SK-MEL-5 (cell line): Measurements from ENCODE around the gene NOP16. TPM values are rescaled to one million over a fixed set of nuclear protein-coding genes. Genes with fewer than 3 reads are reported as not detected.

Experiments
- DNase-seq: peaks from one replicate; pipeline ENCODE4 v3.0.0-alpha.2; 2016; ENCODE audit warnings: low read depth, low spot score
- in situ Hi-C: cut with HindIII; loops from 2 replicates; pipeline ENCODE4 v1.10.0; 2016; ENCODE audit warnings: low sequenced_read_pairs, high pct_unique_total_duplicates, low pct_unique_long_range_greater_than_20kb
- small RNA-seq, 2 experiments: library from RNA; depleted of rRNA; stranded (forward); fragments of <200 nt; gene quantifications; one replicate each; pipeline ENCODE3, GENCODE V24; 2014
- total RNA-seq: library from RNA; depleted of rRNA; stranded (reverse); fragments of >200 nt; shearing (Covaris generic); gene quantifications from 2 replicates; pipeline ENCODE4 v1.2.3, GENCODE V29; 2014; rRNA removed

The NOP16 gene
- total RNA-seq, 1 experiment from 2014 or later: 31.8 TPM

- no peak for DNase-seq
- in situ Hi-C loops: no loop called here
Measured at GRCh38 chr5:176342158-176342483, 46.3 kb downstream of the NOP16 start.

DNA sequence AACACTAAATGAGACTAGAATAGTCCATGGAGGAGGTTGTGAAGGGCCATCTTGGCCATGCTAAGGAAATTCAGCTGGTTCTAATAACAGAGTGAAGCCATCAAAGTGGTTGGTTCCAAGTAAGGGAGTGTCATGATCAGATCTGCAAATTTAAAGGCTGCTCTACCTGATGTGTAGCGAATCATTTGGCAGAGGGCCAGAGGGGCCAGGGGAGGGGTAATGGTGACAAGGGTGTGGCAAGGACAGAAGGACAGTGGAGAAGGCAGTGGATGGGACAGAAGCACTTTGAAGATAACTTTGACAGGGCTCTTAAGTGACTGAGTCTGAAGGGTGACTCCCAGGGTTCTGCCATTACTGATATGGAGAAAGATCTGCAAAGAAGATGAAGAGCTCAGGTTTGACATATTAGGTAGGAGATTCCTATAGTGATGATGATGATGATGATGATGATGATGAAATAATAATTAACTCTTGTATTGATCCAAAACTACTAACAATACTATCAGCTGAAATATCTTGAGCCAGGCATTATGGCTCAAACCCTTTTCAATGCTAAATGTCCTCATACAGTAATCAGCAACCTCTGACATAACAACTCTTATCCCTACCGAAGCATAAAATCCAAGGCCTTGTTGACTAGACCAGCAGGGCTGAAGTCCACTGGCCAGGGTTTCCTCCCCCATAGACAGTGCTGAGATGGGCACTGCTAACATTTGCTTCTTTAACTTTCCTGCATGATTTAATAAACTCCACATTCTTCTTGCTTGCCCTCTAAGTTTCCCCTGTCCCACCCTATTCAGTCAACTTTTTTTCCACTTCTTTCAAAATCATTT lies 46.9 kb downstream of the NOP16 start:
- in situ Hi-C loops: no loop called here
- no peak for DNase-seq

GRCh38 chr5:176339304-176339703 lies 49.1 kb downstream of the NOP16 start:
- in situ Hi-C loops: no loop called here
- no peak for DNase-seq

GRCh38 chr5:176337913-176338312 lies 50.5 kb downstream of the NOP16 start:
- no peak for DNase-seq
- in situ Hi-C loops: no loop called here

GRCh38 chr5:176334031-176334770 lies 54.2 kb downstream of the NOP16 start:
- in situ Hi-C loops: no loop called here
- DNase-seq: no peak

Small RNAs within 50 kb of the gene (small RNA-seq; reads per million reads assigned to genes)
- 0 reads per million in 2 experiments for gene MIR1271

Other genes with a start within 250 kb of the NOP16 start
- gene SIMC1, start 150.2 kb downstream of the NOP16 start, total RNA-seq: 4.4 and 5.4 TPM in 2 replicates
- gene KIAA1191, start 26.8 kb downstream of the NOP16 start, total RNA-seq: 30.6 and 39.5 TPM in 2 replicates
- 0.03 and 0.05 TPM in 2 replicates for gene ARL10, start 23.1 kb downstream of the NOP16 start, total RNA-seq
- gene HIGD2A, start 153 bp upstream of the NOP16 start, total RNA-seq: 210 and 216 TPM in 2 replicates
- 51.5 and 58.3 TPM in 2 replicates for gene CLTB, start 27.9 kb upstream of the NOP16 start, total RNA-seq
- 36.6 and 40.8 TPM in 2 replicates for gene FAF2, start 59.8 kb upstream of the NOP16 start, total RNA-seq
- 7.7 and 7.8 TPM in 2 replicates for gene RNF44, start 148.8 kb upstream of the NOP16 start, total RNA-seq
- gene CDHR2, start 160.7 kb upstream of the NOP16 start, total RNA-seq: not detected in 2 replicates
- 4.1 and 5.0 TPM in 2 replicates for gene GPRIN1, start 221.6 kb upstream of the NOP16 start, total RNA-seq
- gene SNCB, start 241.9 kb upstream of the NOP16 start, total RNA-seq: 0.11 and 0.26 TPM in 2 replicates
- not detected in 2 replicates for gene EIF4E1B, start 242.1 kb upstream of the NOP16 start, total RNA-seq